HG02798 (cell line): ENCODE measurements around the gene LAMA3.

ENCODE experiments used
- ATAC-seq: cut with Tn5 transposase; IDR thresholded peaks from one replicate; pipeline ENCODE4 v1.9.1; 2021; ENCODE audit warnings: mild to moderate bottlenecking; ENCODE audit not compliant: unreplicated experiment, poor library complexity

LAMA3 gene

DNA sequence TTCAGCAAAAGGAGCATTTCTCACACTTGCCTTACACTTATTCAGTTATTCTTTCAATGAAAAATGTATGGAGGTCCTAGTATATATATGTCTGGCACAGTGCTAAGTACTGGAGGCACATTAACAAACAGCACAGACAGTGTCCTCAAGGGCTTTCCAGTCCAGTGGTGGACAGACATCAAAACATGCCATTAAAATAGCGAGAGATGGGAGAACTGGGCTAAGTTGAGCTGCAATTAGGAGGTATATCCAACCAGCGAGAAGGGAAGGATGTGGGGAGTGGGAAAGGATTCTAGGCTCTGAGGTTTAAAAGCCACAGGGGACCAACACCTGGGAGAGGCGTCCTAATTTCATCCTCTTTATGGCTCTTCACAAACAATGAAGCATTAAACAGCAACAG, 197.8 kb downstream of the LAMA3 start:
- no peak for ATAC-seq

DNA sequence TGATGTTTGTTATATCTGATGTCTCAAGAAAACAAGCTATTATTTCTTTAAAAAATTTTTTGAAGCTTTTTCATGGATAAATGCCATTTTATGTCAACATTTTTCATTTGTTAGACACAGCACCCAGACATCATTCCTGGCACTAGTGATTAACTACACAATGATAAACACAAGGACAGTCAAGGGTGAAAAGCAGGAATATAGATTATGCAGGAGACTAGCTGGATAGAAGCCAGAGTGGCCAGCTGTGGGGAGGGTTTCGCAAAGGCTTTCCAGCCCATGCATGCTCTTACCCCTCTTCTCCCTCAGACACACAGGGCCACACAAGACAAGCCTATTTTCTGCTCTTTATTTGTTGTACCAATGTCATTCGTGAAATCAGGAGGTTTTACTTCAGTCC, 198.2 kb downstream of the LAMA3 start:
- no peak for ATAC-seq

DNA sequence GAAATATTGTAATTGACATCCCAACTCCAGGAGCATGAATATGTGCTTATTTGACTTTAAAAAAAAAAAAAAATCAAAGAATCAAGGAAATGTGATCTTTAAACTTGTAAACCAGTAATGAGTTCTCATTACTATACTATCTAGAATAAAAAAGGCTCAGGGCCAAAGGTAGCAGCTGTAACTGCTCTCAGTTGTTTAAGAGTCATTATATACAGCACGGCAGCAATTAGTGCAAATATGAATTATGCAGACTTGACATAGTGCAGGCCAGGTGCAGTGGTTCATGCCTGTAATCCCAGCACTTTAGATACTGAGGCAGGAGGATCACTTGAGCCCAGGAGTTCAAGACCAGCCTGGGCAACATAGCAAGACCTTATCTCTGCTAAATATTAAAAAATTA, 199.6 kb downstream of the LAMA3 start:
- ATAC-seq = no peak

DNA sequence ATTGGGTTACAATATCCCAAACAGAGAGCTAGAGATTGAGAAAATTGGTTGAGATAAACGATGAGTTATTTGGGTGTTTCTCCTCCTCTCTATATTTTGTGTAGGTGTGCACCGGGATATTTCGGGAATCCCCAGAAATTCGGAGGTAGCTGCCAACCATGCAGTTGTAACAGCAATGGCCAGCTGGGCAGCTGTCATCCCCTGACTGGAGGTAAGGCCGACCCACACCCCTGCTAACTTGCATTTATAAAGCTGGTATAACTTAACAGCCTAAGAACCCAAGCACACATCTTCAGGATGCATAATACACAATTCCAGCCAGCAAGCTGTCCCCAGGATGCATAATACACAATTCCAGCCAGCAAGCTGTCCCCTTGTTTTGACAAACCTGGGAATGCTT, 200.7 kb downstream of the LAMA3 start:
- no peak for ATAC-seq

DNA sequence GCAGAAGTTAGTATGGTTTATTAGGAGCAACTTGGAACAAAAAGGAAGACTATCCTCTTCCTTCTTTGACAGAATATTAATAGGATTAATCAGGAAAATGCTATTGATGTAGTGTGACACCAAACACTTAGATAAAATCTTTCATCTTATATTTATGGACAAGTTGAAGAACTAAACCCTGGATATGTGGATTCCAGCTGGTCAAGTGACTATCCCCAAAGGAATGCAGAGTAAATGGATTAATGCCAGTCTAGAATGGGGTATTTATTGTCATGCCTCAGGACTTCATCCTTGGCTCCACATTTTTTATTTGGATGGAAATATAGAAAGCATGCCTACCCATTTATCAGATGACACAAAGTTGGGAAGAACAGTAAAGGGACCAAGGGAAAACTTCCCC, 201.3 kb downstream of the LAMA3 start:
- no peak for ATAC-seq

DNA sequence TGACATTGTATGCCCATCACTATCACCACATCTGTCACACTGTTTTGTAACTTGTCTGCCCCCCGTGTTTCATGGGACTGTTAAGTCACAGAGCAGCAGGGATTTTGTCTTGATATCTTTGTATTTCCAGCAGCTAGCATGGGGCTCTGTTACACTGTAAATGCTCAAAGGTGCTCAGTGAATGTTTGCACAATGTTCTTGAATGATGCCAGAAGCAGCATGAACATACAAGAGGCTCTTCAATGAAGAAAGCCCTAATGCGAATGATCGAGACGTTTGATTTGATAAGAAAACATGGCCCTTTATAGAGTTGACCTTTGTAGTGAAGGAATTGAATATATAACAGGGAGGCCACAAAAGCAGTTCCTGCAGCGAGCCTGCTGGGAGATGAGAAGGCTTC, 204.4 kb downstream of the LAMA3 start:
- ATAC-seq = no peak

DNA sequence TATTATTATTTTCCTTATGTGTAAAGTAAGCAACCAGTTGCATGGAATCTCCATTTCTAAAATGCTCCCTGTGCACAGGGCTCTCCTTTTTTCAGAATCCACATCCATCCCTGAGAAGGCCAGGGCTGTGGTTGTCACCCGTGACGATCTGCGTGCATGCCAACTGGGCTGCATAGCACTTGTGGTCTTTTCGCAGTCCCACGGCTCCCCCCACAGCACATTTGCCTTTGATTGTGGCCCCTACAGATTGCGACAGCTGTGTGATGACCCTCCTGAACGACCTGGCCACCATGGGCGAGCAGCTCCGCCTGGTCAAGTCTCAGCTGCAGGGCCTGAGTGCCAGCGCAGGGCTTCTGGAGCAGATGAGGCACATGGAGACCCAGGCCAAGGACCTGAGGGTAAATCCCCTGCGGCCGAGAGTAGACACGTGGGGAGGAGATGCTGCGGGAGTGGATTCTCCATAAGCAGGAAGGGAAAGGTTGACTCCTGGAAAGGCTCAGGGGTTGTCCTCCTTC, 205.5 kb downstream of the LAMA3 start:
- ATAC-seq = no peak

DNA sequence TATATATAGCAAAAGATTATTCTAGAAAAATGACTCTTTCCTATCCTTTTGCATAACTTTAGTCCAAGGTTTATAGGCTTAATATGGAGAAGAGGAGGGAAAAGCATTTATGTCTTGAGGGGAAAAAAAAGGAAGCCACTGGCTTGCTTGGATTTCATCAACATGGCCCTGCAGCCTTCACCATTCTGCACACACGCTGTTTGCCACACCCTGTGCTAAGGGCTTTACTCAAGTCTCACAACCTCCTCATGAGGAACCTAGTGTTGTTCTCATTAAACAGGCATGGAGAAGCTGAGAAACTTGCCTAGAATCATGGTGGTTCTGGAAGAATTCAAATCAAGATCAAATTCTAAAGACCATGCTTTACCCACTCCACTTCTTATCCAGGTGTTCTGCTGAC, 208.0 kb downstream of the LAMA3 start:
- ATAC-seq = no peak

DNA sequence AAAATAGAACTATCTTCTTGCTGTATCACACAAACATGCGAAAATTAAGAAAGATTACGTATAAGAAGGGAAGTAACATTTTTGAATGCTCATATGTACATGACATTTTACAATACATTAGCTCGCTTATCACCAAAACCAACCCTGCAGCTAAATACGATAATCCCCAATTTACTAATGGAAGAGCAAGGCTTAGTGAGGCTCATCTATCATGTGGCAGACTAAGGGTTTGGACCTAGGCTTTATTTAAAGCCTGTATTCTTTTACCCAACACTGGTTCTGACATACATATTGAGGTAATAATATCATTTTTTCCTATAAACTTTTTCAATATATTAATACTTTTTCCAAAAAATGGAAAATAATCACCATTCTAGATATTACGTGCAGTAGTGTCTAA, 208.5 kb downstream of the LAMA3 start:
- ATAC-seq = no peak

DNA sequence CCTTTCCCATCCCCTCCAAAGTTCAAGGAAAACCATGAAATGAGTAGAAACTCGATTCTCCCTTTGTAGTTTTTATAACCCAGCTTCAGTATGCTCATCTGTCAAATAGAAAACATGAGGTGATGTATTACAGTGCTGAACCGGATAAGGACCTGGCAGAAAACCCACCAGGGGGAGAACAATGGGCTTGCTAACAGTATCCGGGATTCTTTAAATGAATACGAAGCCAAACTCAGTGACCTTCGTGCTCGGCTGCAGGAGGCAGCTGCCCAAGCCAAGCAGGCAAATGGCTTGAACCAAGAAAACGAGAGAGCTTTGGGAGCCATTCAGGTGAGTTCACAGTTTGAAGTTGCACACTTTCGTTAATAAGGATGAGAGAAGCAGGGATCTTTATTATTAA, 211.7 kb downstream of the LAMA3 start:
- no peak for ATAC-seq

DNA sequence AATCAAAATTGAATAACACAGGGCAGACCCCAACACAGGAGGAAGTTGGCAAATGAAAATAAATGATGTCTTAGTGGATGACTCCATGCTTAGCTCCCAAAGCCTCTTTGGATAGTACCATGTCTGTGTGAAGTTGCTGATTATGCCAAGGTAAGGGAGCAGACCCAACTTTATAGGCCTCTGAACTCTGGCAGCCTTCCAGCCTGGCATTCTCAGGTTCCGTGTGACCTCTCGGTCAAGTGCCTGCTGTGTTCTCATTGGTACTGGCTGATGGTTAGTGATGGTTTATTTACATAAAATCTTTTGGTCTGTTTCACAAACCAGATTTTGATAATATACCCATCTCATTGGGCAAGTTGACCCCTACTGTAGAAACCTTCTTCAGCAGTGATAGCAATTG, 213.1 kb downstream of the LAMA3 start:
- no peak for ATAC-seq

DNA sequence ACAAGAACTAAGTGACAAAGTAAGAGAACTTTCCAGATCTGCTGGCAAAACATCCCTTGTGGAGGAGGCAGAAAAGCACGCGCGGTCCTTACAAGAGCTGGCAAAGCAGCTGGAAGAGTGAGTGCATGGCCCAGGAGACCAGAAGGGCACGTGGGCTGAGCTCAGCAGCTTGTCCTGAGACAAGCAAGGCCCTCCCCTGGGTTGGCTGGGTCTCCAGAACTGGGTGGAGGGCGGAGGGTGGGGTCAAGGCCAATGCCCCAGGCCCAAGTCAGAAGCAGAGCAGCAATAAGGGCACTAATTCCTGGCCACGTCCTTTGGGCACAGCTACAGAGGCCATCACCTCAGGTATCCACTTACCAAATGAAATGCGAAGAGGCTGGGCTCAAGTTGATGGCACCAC, 214.7 kb downstream of the LAMA3 start:
- no peak for ATAC-seq

DNA sequence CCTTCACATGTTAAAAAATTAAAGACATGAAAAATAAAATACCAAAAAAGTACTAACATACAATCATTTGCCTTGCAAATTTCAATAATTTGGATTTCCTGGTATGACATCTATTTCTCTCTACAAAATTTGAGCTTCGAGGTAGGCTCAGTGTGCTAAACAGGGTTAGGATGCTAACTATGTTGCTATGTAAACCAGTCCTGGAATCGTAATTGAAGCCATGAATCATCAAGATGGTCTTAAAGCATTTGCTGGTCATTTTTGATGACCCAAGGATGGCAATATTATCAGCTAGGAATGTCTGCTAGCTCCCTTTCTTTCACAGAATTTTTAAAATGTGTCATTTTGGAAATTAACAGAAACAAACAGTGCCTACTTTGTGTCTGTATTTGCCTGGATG, 217.4 kb downstream of the LAMA3 start:
- no peak for ATAC-seq

DNA sequence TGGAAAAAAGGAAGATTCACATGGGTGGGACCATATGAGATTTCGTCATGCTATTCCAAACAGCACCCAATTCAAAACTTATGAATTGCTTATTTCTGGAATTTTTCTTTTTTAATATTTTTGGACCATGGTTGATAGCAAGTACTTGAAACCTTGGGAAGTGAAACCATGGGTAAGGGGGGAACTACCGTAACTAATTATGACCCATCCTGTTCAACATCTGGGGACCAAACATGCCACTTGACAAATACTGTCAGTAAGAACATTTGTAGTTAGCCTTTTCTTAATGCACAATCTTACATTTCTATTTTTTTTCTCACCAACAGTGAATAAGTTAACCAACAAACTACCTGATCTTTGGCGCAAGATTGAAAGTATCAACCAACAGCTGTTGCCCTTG, 219.6 kb downstream of the LAMA3 start:
- ATAC-seq = no peak

DNA sequence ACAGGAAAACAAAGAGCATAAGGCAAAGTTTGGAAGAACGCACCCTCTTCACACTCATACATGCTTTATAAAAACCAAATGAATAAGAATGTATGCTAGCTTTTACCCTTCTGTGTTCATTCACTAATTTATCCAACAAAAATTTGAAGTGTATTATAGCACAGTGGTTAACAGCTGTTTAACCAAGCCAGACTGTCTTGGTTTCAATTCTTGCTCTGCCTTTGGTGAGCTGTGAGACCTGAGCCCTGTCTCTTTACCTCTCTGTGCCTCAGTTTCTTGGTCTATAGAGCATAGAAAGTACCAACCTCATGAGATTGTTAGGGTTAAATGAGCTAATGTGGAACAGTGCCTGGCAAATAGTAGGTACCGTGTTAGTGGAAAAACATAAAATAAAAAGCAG, 220.8 kb downstream of the LAMA3 start:
- no peak for ATAC-seq

DNA sequence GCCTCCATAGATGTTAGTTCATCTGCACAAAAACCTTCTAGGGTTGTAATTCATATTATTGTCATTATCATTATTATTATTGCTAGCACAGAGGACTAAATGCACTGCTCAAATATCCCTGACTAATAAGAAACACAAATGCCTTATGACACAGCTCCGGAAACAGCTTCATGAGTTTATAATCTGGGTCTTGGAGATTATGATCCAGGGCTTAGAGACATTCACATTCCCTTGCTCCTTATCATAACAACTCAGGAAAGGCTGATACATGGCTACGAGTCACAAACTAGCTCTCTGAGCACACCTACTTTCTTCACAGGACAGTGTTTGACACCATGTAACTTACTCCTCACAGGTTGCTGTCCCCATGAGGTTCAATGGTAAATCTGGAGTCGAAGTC, 223.1 kb downstream of the LAMA3 start:
- no peak for ATAC-seq

DNA sequence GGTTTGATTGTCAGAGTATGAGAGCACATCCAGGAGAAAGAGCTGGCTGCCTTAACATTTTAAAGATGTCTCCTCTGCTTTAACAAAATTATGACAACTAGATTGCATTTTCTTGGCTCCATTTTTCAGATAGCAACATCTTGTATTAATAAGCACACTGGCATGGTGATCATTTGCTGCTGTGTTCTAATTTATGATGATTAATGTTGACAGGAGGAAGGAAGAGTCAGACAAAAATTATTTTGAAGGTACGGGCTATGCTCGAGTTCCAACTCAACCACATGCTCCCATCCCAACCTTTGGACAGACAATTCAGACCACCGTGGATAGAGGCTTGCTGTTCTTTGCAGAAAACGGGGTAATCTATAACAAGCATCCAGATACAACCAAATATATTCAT, 227.1 kb downstream of the LAMA3 start:
- no peak for ATAC-seq

DNA sequence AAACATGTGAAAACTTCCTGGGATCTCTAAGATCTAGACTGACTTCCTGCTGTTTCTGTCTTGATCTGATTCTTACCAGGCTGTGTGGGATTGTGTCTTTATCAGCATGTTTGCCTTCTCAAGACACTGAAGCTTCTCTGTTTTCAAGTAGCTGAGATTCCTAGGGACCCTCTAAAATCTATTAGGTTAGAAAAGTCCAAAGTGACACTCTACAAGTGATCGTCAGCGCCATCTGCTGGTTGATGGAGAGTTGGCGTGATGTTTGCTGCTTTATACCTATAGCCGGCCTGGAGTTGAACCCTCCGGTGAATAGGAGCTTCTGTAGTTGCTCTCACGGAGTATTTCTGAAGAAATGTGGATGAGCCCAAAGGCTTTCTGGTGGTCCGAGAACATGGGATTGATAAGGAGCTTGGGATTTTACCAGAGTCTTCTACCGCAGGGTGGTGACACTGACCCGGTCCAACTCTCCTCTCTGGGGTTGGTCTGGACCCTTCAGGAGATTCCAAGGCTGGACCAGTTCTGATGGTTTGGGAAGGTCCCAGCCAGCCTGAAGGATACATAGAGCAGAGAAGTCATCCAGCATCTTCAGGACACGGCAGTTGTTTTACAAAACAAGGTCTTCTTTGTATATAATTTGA, 229.3 kb downstream of the LAMA3 start:
- peak; percentile 60 for ATAC-seq

DNA sequence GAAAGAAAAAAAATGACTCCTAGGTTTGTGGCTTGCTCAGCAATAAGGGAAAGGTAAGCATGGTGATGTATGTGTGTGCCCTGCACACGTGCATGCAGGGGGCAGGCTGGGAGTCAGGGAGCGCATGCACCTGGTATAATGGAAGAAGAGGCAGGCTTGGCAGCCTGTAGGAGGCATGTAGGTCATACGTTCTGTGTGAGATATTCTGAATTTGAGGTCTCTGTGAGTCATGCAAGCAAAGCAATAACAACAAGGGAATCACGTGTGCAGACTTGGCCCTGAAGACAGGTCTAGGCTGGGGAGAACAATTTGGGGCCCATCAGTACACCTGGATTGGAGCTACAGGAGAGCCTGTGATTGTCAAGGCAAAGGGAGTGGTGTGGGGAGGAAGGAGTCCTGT, 230.8 kb downstream of the LAMA3 start:
- ATAC-seq = no peak

DNA sequence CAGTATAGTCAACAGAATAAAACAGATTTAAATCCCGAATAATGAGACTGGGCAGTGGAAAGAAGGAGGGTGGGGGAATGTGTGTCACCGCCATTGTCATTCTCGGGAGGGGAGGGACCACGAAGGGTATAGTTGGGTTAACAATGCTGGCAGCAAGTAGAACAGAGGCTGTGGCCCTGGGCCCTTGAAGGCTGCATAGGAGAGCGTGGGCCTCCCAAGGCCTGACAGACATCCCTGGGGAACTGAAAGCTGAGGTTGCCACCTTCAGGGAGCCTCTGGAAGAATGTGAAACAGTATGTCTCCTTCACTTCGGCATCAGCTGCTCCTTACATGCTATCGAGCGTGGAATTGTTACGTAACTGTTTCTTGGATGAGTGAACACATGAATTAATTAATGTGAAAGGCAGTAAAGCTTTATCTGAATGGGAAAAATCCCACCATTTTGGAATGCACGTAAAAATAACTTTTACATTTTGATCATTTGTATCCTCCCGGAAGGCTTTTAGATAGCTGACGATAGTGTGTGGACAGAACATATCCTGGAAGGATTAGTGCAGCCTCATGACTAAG, 232.5 kb downstream of the LAMA3 start:
- ATAC-seq = no peak

DNA sequence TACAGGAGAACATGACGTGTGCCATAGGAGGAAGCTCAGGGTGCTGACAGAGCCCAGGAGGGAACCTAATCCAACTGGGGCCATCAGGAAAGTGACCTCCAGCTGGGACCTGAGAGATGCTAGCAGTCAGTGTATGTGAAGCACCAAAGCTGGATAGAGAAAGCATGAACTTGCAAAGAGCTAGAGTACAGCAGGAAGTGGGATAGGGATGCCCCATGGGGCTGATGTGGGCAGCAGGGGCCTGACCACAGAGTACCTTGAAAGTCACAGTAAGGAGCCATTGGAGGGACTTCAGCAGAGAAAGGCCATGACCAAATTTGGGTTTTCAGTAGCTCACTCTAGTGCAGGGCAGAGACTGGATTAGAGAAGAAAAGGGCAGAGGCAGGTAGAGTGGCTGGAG, 233.7 kb downstream of the LAMA3 start:
- ATAC-seq = peak; percentile 50

DNA sequence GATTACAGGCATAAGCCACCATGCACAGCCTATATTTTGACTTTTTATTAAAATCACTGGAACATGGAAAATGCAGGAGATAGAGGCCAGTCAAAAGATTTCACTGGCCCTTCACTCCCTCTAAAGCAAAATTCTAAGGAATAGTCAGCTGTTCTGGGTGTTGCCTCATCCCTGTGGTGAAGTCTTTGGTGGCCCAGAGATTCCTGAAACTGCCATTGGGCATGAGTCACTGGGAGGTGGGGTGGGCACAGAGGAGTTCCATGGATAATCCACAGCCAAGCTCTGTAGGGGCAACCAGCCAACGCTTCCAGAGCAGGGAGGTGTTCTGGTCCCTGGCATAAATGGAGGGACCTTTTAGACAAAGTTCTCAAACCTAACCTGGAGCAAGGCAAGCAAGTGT, 235.6 kb downstream of the LAMA3 start:
- ATAC-seq = no peak
